Muscle of back (tissue), 11 donors: Measurements from ENCODE around the gene USP24. TPM values are rescaled to one million over a fixed set of nuclear protein-coding genes. Genes with fewer than 3 reads are reported as not detected.

Experiments
- DNase-seq, 3 donors: peaks; one replicate each; pipeline versions ENCODE4 v3.0.0 to v3.0.0-alpha.2; 2013
- polyA plus RNA-seq, 10 donors: library from polyadenylated mRNA; unstranded; fragments of 120-200 nt; gene quantifications; one replicate each; pipeline ENCODE4 v1.2.1, GENCODE V29; 2013; ENCODE audit not compliant: insufficient read length in 10 of 10

The USP24 gene
- polyA plus RNA-seq, 10 donors: 26.6 to 52.5 (median 37.2) TPM

DNA sequence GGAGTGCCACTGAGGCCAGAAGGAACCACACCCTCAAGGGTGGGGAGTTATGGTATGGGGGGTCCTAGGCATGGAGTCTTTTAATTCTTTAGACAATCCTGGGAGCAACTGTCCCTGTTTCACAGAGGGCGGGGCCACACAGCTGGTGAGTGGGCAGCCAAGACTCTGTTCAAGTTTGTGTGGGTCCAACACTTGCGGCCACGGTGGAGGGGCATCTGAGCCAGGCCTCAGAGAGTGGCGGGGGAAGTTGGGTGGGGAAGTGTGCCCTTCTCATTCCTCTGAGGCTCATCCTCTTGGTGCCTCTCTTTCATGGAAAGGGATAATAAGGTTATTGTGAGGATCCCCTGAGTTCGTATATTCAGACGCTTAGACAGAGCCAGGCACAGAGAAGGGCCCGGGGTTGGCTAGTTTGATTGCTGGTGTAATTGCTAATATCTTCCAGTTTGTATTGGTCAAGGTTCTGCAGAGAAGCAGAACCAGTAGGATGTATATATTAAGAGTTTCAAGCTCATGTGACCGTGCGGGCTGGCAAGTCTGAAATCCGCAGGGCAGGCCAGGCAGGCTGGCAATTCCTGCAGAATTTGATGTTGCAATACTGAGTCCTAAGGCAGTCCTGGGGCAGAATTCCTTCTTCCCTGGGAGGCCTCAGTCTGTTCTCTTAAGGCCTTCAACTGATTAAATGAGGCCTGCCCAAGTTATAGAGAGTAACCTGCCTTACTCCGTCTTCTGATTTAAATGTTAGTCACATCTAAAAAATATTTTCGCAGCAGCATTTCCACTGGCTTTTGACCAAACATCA is 159.9 kb downstream of the USP24 start:
- no peak for DNase-seq

DNA sequence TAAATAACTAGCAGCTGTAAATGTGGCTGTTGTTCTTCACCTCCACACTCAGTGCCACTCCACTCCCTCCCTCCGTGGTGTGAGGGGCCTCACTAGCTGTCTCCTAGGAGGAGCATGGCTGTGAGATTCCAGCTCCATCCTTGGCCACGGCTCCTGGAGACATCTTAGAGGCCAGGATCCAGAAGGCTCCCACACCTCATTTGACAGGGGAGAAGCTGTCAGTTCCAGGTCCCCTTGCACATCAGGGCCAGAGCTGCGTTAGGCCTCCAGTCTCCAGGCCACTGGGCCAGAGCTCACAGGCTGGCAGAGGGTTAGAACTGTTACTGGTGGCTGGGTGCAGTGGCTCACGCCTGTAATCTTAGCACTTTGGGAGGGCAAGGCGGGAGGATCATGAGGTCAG is 160.8 kb downstream of the USP24 start:
- no peak for DNase-seq

DNA sequence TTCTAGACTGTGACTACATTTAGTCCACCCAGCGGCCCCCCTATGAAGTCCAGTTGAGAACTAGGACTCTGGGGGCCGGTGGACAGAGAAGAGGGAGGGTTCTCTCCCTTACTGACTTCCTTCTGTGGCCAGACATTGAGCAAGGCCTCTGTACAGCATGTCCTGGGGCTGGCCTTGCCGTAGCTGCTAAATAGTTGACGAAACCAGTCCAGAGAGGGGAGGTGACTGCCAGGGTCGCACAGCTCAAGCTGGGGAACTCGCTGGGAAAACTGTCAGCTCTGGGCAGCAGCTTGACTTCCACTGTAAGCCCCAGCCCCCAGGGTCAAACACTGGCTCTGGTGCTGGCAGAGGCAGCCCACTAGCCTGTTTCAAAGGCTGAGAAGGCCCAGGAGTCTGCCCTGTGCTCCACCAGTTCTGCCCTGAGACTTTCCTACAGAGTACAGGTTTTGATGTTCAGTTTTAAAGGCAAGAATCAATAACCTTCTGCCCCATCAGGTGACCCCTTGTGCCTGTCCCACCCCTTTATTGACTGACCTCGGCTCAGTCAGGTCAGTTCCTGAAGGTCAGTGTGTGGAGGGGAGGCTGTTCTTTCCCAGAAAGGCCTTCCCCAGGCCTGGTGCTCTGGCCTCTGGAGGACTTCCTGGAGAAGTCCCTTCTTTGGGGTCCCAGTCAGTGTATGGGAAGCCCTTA is 161.8 kb downstream of the USP24 start:
- DNase-seq: no peak

DNA sequence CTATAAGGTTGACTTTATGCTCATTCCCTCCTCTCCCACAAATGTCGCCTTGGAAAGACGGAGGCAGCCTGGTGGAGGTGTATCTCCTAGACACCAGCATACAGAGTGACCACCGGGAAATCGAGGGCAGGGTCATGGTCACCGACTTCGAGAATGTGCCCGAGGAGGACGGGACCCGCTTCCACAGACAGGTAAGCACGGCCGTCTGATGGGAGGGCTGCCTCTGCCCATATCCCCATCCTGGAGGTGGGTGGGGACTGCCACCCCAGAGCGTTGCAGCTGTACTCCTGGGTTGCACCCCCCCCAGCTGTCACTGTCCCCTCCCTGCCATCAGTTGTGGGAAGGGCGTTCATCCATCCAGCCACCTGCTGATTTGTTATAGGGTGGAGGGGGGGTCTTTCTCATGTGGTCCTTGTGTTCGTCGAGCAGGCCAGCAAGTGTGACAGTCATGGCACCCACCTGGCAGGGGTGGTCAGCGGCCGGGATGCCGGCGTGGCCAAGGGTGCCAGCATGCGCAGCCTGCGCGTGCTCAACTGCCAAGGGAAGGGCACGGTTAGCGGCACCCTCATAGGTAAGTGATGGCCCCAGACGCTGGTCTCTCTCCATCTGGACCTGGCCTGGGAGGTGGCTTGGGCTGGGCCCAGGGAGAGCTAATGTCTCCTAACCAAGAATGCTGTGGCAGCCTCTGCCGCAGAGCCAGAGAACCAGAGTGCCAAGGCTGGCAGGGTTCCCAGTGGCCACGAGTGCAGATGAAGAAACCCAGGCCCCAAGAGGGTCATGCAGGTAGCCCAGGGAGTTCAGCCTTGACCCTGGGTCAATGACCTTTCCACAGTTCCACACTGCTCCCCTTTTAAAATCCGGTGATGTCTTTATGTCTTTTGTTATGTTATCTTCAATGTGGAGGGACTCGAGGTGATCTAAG is 162.7 kb downstream of the USP24 start:
- DNase-seq: no peak

DNA sequence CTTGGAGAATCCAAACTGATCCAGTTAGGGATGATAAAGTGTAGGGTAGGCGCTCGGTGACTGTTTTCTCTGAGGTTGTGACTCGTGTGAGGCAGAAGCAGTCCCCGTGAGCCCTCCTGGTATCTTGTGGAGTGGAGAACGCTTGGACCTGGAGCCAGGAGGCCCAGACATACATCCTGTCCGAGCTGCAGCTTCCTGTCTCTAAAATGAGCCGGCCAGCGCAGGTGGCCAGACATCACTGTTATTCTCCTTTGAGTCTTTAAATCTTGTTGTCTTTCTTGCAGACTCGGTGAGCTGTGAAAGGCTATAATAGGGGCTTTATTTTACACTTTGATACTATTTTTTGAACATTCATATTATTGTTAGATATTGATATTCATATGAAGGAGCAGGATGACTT is 163.5 kb downstream of the USP24 start:
- DNase-seq: no peak

DNA sequence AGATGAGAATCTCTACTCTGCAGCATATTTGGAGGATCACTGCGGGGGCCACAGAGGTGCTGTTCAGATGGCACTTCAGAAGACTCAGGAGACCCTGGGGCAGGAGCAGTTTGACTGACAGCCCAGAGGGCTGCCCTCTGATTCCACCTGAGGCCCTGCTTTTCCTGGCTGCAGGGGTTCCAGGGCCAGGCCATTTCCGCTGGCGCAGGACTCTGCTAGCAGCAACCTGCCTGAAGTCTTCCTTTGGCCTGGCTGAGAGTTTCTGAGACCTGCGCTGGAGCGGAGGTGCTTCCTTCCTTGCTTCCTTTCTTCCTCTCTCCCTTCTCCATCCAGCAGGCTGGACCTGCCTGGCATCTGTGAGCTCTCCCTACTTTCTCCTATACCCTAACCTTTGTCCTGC is 164.0 kb downstream of the USP24 start:
- no peak for DNase-seq

DNA sequence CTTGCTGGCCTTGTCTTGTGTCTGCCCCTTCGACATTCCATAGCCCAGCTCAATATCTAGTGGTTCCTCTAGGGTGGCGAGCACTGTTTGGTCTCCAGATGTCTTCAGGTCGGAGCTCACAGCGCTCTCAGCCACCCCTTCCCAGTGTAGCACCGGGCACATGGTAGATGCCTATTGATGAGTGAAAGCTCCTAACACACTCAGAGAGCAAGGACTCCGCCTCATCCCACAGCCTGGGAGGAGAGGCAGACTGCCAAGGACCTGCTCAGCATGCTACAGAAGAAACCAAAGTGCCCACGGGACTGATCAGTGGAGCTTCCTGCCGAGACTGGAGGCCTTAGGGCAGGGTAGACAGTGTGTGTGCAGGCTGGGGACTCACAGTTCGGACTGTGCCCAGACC is 164.9 kb downstream of the USP24 start:
- peak in 1 of 3 donors; percentile 66 for DNase-seq

DNA sequence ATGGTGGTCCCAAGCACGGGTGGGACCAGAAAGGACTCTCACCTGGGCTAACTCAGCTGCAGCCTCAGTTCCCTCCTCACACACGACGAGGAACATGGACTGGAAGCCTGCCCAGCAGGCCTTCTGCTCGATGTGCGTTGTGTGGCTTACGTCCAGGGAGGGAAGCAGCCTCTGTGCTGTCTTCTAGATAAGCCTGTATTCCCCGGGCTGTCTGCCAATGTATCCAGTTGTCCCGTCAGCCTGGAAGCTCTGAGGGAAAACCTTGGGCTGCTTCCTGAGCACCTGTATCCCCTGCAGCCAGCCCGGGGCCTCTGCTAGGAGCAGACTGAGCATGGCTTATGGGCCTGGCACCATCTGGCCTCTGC is 165.3 kb downstream of the USP24 start:
- DNase-seq: peak; percentile 65 to 86 (median 69)

DNA sequence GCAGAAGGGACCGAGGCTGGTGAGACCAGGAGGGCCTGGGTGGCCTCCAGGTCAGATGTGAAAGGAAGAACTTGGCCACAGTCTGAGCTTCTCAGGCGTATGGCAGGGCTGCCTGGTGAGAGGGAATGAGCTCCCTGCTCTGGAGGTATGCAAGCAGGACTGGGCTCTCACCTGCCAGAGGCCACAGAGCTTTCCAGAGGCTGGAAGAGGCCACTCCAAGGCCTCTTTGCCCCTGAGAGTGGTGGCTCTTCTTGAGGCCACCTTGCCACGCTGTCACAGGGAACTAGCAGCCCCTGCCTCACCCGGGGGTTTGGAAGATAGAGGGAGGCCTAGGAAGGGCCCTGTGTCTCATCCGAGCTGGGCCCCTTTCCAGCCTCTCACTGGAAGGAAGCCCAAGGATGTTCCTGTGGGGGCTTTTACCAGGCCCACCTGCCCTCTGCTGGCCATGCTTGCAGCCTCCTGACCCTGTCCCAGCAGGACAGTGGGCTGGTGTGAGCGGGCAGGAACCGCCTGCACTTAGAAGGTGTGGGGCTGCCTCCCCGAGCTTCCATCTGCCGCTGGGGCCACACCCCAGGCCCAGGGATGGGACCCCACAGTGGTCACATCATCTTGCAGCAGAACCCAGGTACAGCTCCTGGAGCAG is 165.8 kb downstream of the USP24 start:
- peak in 1 of 3 donors; percentile 41 for DNase-seq

DNA sequence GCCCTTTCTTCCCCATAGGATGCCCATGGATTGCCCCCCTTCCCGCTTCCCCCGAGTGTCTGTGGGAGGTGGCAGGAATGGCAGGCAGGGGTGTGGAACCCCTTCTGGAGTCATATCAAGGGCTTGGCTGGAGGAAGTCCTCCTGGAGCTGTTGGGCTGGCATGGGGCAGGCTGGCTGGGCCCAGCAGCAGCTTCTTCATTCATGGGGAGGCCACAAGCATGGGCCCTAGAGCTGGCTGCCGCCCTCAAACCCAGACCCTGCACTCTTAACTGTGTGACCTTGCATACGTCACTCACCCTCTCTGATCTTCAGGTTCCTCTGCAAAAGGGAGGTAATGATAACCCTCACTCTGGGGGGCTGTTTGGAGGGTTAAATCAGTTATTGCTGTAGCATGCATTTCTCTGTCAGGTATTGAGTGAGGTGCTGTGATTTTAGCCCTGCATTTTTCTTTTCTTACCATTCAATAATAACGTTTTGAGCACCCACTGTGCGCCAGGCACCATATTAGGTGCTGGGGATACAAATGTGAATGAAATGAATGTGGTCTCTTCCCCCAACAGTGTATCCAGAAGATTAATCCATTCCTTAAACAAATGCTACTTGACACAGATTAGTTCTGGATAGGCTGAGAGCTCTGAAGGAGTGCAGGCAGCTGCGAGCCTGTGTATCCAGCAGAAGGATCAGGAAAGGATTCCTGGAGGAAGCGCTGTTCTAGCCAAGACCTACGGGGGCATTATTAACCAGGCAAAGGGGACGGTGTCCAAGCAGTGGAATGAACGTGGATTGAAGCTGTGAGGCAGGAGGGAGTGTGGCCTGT is 166.5 kb downstream of the USP24 start:
- DNase-seq: no peak

DNA sequence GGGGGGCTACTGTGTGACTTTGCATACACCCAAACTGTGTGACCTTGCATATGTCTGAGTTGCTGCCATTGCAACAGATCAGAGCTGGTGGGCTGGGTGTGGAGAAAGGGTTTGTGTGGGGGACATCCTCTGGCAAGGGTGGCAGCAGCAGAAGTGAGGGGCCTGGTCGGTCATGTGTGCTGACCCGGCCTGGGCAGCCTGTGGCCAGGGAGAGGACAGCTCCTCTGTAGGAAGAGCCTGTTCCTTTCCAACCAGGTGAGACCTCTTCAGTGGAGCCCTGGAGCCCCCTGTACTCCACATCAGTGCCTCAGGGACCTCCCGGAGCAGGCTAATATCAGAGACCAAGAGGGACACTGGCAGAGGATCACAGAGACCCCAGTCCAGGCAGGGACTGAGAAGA is 167.6 kb downstream of the USP24 start:
- DNase-seq: no peak

DNA sequence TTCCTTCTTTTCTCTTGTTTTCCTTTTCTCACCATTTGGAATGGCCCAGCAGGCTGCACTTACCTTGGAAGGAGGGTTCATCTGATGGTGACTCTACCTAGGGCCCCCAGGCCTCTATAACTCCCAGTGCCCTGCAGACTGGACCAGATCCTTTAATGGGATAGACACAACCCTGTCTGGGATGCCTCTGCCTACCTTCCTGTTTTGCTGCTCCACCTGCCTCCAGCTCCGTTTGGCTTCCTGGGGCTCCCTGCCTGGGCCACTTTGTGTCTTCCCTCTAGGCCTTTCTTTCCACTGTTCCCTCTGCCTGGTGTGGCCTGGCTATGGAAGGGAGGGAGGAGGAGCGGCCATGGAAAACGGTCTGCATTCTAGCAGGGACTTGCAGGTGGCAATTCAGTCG is 168.3 kb downstream of the USP24 start:
- DNase-seq: no peak

DNA sequence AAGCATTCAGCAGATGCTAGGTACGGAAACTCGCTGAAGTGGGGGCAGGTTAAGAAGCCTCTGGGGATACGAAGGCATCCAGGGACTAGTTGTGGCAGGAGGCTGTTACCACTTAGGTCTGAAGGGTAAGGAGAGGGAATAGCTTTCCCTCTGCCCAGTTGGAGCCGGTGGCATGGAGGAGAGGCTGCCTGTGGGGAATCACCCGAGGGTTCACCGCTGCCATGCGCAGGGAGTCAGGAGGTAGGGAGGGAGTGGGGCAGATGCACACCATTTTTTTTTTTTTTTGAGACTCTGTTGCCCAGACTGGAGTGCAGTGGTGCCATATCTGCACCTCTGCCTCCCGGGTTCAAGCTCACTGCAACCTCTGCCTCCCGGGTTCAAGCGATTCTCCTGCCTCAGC is 169.7 kb downstream of the USP24 start:
- DNase-seq: no peak

DNA sequence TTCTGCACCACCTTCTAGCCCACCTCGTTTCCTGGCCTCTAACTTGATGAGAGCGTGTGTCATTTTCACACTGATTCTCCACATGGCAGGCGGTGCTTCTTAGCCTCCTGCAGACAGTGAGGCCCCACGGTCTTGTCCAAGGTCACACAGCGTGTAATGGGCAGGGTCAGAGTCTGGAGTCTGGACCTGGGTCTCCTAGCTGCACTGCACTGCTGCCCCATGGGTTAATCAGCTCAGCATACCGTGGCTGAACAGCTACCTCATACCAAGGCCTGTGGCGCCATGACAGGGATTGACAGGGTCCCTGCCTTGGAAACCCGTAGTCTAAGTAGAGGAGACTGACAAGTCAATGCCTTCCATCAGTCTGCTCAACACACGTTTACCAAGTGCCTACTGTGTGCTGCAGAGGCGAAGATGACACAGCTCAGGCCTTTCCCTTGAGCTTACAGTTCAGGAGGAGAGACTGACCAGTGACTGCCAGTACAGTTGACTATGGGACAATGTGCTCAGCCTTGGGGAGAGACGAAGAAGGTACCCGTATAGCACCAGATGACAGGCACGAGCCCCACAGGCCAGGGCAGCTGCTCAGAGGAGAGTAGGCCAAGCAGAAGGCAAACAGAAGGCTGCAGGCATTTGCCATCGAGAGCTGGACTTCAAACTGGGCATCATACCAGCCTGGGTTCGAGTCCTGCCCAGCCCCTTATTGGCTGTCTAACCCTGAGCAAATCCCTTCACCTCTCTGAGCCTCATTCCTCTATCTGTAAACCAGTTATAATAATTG is 170.4 kb downstream of the USP24 start:
- no peak for DNase-seq

DNA sequence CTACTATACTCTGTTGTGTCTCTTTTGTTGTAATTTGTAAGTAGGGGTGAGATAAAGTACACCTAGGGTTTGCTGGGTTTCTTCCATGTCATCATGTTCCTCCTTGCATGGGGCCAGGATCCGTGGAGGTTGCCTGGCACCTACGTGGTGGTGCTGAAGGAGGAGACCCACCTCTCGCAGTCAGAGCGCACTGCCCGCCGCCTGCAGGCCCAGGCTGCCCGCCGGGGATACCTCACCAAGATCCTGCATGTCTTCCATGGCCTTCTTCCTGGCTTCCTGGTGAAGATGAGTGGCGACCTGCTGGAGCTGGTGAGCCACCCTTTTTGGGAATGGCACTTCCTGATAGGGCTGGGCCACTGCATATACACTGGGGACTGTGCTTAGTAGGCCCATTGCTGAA is 171.4 kb downstream of the USP24 start:
- DNase-seq: no peak

DNA sequence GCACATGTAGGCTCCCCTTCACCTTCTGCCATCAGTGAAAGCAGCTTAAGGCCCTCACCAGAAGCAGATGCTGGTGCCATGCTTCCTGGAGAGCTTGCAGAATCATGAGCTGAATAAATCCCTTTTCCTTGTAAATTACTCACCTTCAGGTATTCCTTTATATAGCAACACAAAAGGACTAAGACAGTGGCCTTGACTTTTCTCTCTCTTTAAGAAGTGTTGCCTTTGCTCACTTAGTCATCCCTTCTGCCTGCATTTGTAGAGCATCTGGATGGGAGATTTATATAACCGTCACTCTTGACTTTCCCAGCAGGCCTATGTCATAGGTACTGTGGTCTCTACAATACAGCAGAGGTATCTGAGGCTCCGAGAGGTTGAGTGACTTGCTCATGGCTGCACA is 172.2 kb downstream of the USP24 start:
- no peak for DNase-seq

DNA sequence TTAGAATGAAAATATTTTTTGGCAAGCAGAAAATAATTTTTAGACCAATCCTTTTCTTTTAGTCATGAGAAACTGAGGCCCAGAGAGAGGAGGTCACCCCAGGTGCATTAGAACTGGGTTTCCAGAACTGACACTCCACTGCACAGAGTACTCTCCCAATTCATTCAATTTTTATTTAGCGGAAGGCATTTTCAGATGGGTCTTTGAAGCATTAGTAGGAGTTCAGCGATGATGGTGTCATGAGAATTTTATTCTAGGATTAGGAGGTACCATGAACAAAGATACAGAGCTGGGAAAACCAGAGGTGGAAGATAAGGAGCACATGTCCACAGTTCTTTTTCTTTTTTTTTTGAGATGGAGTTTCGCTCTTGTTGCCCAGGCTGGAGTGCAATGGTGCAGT is 173.6 kb downstream of the USP24 start:
- DNase-seq: no peak

DNA sequence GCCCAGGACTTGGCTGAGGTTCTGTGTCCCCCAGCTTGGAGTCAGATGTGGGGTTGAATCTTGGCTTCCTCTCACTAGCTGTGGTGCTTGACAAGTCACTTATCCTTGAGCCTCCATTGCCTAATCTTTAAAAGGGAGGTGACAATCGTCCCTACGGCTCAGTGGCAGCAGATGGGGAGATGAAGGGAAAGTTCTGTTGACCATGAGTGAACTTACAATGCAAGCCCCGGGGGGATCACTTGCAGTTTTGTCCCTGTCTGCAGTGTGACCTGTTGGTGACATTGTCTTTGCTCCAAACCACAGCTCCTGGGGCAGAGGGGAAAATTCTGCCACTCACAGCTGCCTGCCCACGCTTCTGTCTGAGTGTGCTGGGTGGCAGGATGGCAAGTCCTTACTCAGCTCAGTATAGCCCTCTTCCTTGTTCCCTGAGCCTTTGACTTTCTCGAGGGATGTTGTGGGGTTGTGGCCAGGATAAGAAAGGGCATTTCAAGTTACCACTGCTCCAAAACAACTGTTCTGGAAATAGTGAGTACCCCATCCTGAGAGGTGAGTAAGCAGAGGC is 174.2 kb downstream of the USP24 start:
- no peak for DNase-seq

DNA sequence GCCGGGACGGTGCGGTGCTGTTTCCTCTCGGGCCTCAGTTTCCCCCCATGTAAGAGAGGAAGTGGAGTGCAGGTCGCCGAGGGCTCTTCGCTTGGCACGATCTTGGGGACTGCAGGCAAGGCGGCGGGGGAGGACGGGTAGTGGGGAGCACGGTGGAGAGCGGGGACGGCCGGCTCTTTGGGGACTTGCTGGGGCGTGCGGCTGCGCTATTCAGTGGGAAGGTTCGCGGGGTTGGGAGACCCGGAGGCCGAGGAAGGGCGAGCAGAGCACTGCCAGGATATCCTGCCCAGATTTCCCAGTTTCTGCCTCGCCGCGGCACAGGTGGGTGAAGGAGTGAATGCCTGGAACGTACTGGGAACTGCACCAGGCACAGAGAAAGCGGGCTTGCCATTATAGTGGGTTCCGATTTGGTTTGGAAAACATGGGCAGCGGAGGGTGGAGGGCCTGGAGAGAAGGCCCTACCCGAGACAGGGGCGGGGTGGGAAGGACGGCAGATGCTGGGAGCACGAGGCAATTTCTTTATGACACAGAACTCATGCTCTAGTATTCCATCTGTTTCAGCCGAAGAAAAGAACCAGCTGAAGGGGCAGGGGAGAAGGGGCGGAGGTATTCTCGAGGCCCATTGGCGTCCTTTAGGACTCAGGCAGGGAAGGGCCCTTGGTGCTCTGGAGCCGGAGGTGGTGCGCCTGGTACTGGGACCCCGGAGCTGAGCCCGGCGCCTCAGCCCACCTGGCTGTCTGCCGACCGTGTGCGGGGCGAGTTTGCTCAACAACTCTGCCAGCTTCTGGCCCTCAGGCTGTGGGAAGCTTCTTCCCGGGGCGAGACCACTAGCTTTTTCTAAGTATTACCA is 174.9 kb downstream of the USP24 start:
- DNase-seq: peak in 1 of 3 donors; percentile 42
